GM04503 (cell line): Measurements from ENCODE around the gene HDGFL3.

ENCODE experiments used
- DNase-seq: peaks from one replicate; pipeline ENCODE4 v3.0.0-alpha.2; 2012; ENCODE audit warnings: low read depth

The HDGFL3 gene

DNA sequence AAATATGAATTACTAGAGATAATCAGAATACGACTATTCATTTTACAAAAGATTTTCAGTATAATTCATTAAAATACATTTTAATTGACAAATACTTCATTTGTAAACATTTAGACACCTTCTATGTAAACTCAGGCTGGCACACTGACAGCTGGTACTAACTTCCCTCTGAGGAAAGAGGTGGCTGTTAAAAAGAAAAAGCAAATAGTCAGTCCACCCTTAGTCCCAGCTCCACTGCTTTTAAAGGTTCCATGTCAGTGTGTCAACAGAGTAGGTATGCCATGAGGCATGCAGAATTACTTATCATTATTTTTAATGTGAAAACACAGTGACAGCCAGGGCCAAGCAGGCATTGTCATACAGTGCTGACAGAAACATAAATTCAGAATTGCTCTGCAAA is 84.1 kb downstream of the HDGFL3 start:
- DNase-seq = no peak

- DNase-seq = no peak
Observed at GRCh38 chr15:83119968-83120581, 87.5 kb downstream of the HDGFL3 start.

DNA sequence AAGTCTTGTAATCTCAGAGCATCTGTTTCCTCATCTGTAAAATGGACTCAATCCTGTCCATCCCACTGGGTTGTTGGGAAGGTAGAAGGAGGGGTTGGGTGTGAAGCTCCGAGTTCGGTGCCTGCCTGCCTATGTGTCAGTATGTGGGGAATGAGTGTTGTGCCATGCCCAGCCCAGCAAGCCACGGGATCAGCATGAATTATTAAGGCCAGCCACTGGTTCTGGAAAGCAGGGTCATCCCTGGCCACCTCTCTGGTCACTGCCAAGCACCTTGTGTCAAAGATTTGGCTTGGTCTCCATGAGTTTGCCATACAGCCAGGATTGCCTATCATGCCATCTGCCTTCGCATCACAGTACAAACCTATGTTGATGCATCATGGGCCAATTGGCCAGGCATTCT is 88.7 kb downstream of the HDGFL3 start:
- no peak for DNase-seq

DNA sequence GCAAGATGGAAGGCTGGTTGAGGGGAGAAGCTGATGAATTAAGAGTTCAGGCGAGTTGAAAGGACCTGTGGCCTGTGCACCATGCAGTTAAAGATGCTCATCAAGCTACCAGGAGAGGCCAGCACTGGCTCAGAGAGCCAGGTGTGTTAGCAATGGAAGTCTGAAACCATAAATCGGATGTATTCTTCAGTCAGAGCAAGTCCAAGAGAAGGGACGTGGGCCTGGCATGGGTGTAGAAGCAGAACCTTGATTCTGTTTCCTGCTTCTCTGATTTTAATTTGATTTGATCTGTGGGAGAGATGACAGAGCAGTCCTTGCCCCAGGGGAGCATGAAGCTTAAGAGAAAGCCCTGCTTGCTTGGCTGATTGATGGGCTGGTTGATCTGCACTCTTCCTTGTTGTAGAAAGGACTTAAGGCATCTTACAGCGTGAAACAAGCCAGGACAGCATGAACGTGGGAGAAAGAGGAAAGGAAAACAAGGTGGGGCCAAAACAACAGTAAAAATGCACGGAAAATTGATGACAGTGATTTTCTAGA is 89.3 kb downstream of the HDGFL3 start:
- no peak for DNase-seq

DNA sequence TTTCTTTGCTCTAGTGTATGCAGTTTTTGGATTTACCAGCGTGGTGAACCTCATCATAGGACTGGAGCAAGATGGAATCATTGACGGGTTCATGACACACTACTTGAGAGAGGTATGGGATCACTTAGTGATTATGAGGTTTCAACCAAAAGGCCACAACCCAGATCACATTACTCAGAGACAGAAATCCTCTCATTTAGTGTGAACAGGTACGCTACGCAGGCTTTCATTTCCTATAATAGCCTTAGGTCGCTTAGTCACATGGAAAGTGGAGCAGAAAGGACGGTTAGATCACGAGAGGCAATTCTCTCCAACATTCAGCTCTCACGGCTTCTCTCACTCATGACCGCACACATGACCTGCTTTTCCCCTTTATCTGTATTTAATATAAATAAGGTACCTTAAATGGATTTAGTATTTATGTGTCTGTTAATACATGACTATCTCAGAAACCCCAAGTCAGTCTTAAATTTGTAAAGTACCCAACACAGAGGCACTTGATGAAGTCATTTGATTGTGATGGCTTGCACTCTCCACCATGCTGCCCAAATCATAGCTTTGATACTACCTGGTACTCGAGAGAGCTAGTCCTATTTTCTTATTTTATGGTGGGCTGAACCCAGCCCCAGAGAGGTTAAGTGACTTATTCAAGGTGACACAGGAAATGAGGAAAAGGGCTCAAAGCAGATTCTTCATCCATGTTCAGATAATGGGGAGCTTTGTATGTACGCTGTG is 91.6 kb downstream of the HDGFL3 start:
- DNase-seq = no peak

DNA sequence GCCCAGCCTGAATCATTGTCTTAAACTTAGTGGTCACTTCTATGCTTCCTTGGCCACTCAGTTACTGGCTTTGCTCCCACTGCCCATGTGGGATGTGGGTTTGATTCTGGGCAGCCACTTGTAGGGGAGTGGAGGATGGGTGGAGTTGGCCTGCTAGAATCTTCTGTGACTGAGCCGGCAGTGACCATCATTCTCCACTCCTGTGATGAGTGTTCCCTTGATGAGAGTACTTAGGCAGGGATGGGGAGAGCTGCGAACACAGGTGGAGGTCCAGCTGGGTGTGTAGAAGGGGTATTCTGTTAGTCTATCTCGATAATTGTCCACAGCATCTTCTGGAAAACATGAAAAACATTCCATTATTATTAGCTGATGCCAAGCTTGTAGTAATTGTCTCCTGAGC is 92.2 kb downstream of the HDGFL3 start:
- DNase-seq = no peak

DNA sequence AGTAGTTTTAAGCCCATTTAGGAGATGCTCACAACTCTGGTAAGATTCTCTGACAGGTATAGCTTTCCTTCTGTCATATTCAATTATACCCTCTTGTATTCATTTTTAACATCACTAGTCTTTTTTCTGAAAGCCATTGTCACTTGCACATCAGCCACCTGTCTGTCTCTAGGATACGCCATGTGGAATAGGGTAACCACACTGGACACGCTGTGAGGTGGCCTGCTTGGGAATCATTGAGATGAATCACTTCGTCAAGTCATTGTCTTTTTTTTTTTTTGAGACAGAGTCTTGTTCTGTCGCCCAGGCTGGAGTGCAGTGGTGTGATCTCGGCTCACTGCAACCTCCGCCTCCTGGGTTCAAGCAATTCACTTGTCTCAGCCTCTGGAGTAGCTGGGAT is 92.8 kb downstream of the HDGFL3 start:
- no peak for DNase-seq

GRCh38 chr15:83113881-83114674 is 93.5 kb downstream of the HDGFL3 start:
- no peak for DNase-seq

GRCh38 chr15:83112956-83113299 is 94.7 kb downstream of the HDGFL3 start:
- no peak for DNase-seq

- DNase-seq = no peak
Observed at GRCh38 chr15:83112233-83112955, 95.2 kb downstream of the HDGFL3 start.

DNA sequence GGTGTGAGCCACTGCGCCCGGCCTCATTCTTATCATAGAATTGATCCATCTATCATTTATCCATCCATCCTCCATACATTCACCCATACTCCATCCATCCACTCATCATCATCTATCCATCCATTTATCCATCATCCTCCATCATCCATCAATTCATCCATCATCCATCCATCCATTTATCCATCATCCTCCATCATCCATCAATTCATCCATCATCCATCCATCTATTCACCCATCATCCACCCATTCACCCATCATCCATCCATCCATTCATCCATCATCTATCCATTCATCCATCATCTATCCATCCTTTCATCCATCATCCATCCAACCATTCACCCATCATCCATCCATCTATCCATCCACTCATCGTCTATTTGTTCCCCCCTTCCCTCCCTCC is 96.5 kb downstream of the HDGFL3 start:
- no peak for DNase-seq

- DNase-seq = no peak
Observed at GRCh38 chr15:83110381-83110780, 97.2 kb downstream of the HDGFL3 start.

DNA sequence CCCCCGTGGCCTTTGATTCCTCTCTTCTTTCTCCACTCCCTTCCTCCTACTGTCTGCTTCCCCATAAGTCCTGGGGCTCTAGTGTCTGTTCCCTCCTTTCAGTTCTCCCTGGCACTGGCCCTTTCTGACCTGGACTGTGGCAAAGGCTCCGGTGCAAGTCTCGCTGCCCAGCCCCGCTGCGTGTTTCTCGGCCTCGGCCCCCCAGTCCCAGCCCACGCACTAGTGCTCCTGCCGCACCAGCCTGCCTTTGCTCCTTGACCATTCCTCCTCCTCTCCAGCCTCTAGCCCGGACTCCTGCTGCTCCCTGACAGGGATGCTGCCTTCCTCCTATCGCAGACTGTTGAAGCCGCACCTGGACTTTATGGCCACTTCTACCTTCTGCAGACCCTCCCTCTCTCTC is 98.1 kb downstream of the HDGFL3 start:
- DNase-seq = no peak

GRCh38 chr15:83108266-83109219 is 99.1 kb downstream of the HDGFL3 start:
- DNase-seq = no peak

GRCh38 chr15:83107841-83108181 is 99.8 kb downstream of the HDGFL3 start:
- no peak for DNase-seq

DNA sequence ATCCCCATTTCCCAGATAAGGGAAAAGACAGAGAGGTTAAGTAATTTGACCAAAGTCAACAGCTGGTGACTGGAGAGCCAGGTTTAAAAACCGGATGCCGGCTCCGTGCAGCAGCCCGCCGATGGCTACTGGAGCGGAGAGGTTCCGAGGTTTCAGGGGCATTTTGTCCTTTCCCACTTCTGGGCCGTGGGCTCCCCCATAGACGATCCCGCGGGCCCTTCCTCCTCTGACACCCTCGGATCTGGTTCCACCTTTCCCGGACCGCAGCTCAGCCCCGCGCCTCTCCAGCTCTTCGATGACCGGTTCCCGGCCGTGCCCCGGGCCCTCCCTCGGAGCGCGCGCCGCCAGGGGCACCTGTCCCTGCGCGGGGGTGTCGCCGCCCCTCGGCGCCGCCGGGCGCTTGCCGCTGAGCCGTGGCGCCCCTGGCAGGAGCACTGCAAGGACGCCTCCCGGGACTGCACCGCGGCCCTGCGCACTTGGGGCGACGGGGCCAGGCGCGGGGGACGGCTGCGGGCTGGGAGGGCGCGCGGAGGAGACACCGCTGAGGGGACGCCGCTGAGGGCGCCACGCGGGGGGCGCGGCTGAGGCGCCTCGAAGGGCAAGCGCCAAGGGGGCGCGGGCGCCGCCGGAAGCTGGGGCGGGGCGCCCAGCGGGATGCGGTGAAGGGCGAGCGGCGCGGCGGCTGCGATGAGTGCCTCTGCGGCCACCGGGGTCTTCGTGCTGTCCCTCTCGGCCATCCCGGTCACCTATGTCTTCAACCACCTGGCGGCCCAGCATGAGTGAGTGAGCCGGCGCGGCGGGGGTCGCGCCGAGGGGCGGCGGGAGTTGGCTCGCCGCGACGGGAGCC is 100.4 kb downstream of the HDGFL3 start, which contains the start of gene TM6SF1:
Gene TM6SF1, plus strand, starts transcription at position 652 of the 847 bp plus-strand sequence. Its CDS starts 36 bp downstream, at position 688.
- DNase-seq = no peak

DNA sequence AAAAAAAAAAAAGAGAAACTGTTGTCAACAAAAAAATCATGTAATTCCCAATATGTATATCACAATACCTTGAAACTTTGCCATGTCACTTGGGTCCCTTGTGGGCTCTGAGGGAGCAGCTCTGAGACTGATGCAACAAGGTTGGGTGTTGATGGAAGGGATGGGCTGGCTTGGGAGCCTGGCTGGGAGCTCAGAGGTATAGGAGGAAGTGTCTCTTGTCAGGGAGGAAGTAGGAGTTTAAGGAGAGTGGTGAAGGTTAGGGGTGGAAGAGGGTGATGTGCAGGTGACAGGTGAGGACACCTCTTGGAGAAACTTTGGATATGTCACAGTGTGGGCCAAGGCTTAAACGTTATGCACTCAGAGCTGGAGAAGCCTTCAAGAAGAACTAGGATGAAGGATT is 102.2 kb downstream of the HDGFL3 start:
- no peak for DNase-seq

GRCh38 chr15:83104141-83104540 is 103.5 kb downstream of the HDGFL3 start:
- DNase-seq = no peak

DNA sequence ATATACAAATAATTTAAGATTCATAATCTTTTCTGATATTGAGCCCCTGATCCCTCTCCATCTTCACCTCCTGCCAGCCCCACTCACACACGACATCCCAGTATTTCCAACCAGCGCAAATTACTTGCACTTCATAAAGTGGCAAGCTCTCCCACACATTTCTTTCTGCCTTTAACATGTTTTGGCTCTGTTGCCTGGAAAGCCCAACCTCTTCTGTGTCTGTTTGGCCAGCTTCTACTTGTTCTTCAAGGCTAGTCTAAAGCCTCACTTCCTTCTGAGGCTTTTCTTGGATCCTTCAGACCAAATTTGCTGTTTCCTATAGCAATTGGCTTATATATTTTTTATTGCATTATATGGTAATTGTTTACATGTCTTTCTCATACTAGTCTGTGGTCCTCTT is 105.3 kb downstream of the HDGFL3 start:
- DNase-seq = no peak

DNA sequence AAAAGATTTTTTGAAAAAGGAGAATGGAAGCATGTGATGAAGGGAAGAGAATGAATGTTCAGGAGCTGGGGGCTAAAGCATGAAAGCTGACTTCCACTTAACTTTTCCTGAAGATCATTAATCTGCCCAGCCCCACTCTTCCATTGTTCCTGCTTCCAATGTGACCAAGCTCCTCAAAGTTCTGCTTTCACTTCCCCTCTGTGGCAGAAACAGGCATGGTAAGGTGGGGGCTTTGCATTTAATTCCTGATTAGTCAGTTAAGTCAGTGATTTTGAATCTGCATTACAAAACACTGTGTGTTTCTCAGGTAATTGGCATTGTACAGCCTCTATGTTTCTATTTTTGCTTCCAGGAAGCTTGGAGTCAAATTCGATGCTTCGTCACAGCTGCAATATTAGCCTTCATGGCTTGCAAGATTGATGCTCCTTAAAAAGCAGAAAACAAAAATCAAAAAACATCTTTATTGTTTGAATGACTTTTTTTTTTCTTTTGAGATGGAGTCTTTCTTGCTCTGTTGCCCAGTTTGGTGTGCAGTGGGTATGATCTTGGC is 107.5 kb downstream of the HDGFL3 start:
- DNase-seq = no peak
